Measurements from ENCODE around the gene MRPS15.

DNA sequence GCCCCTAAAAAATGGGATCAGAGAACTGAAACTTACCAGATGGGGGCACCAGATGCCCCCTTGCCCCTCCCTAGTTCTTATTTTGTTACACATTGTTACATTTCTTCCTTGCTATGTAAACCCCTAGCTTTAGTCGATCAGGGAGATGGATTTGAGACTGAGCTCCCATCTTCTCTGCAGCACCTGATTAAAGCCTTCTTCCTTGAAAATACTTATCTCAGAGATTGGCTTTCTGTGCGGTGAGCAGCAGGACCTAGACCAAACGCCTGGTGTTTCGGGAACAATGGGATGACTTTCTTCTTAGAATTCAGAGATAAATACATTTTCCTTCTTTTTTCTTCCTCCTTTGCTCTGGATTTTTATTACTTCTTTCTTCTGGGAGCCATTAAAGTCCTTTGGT is 49.8 kb downstream of the MRPS15 start:
- TF ChIP-seq CTCF (IDR thresholded peaks at IDR 0.05) (no peak), POLR2A (IDR thresholded peaks at IDR 0.05) (no peak), EP300 (IDR thresholded peaks at IDR 0.05) (no peak)
